Measurements from ENCODE around the gene NUDT7.

GRCh38 chr16:77692612-77693011, 29.7 kb upstream of the NUDT7 start:
- TF ChIP-seq CTCF (IDR thresholded peaks at IDR 0.05) (no peak), POLR2A (IDR thresholded peaks at IDR 0.05) (no peak), POLR2AphosphoS5 (IDR thresholded peaks at IDR 0.05) (no peak)

All from sigmoid colon (tissue), 4 donors.